NCI-H128 (cell line): ENCODE data around the gene AHNAK.
"Not testable (repeated sequence)": the region's sequence is repeated elsewhere in the genome, so short reads cannot be mapped to it uniquely, and the experiment has no call there.

ENCODE experiments used
- DNase-seq: peaks from one replicate; lab custom pipeline; 2025; ENCODE audit not compliant: unreplicated experiment; lab: John Stamatoyannopoulos, UW

Gene AHNAK, protein sequence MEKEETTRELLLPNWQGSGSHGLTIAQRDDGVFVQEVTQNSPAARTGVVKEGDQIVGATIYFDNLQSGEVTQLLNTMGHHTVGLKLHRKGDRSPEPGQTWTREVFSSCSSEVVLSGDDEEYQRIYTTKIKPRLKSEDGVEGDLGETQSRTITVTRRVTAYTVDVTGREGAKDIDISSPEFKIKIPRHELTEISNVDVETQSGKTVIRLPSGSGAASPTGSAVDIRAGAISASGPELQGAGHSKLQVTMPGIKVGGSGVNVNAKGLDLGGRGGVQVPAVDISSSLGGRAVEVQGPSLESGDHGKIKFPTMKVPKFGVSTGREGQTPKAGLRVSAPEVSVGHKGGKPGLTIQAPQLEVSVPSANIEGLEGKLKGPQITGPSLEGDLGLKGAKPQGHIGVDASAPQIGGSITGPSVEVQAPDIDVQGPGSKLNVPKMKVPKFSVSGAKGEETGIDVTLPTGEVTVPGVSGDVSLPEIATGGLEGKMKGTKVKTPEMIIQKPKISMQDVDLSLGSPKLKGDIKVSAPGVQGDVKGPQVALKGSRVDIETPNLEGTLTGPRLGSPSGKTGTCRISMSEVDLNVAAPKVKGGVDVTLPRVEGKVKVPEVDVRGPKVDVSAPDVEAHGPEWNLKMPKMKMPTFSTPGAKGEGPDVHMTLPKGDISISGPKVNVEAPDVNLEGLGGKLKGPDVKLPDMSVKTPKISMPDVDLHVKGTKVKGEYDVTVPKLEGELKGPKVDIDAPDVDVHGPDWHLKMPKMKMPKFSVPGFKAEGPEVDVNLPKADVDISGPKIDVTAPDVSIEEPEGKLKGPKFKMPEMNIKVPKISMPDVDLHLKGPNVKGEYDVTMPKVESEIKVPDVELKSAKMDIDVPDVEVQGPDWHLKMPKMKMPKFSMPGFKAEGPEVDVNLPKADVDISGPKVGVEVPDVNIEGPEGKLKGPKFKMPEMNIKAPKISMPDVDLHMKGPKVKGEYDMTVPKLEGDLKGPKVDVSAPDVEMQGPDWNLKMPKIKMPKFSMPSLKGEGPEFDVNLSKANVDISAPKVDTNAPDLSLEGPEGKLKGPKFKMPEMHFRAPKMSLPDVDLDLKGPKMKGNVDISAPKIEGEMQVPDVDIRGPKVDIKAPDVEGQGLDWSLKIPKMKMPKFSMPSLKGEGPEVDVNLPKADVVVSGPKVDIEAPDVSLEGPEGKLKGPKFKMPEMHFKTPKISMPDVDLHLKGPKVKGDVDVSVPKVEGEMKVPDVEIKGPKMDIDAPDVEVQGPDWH (N-terminal part only)

DNA sequence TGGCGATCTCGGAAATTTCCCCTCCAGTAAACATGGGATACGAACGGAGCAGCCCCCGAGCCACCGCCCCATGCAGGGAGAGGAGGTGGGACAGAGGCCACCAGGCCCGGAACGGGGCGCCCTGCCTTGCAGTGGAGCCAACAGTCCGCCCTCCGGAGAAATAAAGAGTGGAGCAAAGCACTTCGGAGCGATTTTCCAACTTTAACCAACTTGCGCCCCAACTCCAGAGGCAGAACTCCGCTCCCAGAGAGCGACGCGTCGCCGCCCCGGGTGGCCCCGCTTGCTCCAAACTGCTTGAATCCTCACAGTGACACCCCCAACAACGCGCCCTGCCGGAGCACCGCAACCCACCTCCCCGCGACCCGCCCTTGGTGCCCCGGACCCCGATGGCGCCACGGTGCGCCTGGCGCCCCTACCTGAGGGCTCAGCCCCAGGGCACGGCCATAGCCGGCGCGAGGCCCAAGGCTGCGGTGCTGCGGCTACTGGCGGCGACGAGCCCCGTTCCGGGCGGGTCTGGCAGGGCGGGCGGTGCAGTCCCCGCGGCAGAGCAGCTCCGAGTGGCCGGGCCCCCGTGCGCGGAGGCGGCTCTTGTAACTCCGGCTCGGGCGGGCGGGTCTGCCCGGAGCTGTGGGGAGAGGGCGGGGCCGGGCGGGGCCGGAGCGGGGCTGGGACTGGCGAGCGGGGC lies at the start of gene AHNAK:
TSS of gene AHNAK (minus strand) at position 563 of the 685 bp plus-strand sequence. CDS start 10,708 bp downstream, outside the sequence.
- DNase-seq: no peak

DNA sequence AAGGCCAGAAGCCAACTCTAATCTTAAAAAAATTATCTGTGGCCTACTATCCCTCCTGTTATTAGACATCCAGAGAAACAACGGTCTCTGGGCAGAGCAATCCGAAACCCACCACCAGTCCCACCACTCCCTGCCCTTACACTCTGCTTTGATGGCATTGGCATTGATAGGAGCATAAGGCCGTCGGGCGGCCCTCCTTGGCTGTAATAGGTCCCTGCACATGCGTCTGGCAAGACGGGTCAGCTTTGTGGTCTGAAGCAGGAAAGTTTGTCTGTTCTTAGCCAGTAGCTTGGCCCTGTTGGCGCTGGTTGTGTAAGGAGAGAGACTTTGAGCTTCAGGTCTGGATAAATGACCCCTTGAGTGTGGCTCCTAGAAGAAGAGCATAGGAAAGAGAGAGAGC lies 48.5 kb upstream of the AHNAK start:
- DNase-seq: no peak

DNA sequence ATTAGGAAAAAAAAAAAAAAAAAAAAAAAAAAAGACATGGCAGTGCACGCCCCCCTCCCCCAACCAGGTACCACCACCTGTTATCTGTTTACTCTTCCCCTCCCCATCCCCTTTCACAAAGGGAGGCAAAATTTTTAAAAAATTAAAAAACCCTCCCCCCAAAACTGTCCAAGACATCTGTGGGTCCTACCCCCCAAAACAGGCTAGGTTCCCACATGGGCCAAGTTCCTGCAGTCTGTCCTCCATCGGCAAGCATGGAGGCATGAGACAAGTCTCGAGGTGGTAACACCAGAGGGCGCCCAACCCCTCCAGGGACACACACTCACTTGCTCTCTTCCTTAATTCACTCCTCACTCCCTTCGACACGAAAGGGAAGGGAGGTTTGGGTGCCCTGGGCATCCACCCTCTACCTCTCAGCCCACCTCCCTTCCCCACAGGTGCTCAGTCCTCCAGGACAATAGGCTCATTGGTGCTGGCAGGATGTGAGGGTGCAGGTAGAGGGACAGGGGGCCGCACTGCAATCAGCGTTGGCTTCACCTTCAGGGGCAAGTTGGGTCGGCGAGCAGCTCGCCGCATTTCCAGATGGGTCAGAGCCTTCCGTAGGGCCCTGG lies 46.9 kb upstream of the AHNAK start:
- peak; percentile 23 for DNase-seq

DNA sequence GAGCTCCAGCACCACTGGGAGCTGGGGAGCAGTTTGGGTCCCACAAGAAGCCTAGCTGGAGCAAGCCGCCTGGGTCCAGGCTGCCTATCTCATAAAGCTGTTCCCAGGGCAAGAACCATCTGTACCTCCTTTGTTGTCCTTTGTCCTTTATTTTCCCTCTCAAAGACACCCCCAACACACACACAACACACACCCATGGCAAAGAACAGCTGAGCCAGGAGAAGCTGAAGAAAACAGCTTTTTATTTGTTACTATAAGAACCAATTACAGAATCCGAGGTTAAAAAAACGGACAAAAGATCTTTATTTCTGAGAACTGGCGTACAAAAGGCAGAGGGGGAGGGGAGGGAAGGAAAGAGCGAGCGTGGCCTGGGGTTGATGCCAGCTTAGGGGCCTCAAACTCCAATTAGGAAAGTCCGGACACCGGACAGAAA lies 46.4 kb upstream of the AHNAK start:
- no peak for DNase-seq

GRCh38 chr11:62592146-62592815 lies 45.7 kb upstream of the AHNAK start:
- DNase-seq: no peak

- DNase-seq: peak; percentile 98
Measured at GRCh38 chr11:62591448-62592145, 45.0 kb upstream of the AHNAK start, which contains the start of gene TUT1. Gene TUT1 (minus strand): TSS chr11:62591523. CDS start chr11:62591485, 38 bp downstream.

DNA sequence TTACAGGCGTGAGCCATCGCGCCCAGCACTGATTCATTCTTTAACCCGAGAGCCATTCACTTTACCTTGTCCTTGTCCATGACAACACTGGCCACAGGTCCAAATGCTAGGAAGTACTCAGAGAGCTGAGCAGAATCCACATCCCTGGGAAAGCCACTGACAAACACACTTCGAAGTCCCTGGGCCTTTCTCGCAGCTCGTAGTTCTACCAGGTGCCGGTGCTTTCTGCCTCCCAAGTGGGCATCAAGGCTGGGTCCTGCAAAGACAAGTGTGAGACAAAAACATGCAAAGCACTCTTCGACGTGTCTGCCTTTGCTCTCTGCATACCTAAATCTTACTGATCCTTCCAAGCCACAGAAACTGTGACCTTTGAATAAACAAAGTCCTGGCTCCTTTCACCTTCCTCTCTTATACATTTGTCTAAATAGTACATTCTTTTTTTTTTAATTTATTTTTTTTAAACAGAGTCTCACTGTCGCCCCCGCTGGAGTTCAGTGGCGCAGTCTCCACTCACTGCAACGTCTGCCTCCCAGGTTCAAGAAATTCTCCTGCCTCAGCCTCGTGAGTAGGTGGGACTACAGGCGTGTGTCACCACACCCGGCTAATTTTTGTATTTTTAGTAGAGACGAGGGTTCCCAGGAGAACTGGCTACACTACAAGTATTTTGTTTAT lies 42.5 kb upstream of the AHNAK start:
- no peak for DNase-seq

GRCh38 chr11:62585356-62585755 lies 38.8 kb upstream of the AHNAK start:
- DNase-seq: not testable (repeated sequence)

- DNase-seq: not testable (repeated sequence)
Measured at GRCh38 chr11:62581735-62582134, 35.1 kb upstream of the AHNAK start.

- DNase-seq: no peak
Measured at GRCh38 chr11:62580959-62581715, 34.5 kb upstream of the AHNAK start.

- no peak for DNase-seq
Measured at GRCh38 chr11:62579252-62579651, 32.6 kb upstream of the AHNAK start.

DNA sequence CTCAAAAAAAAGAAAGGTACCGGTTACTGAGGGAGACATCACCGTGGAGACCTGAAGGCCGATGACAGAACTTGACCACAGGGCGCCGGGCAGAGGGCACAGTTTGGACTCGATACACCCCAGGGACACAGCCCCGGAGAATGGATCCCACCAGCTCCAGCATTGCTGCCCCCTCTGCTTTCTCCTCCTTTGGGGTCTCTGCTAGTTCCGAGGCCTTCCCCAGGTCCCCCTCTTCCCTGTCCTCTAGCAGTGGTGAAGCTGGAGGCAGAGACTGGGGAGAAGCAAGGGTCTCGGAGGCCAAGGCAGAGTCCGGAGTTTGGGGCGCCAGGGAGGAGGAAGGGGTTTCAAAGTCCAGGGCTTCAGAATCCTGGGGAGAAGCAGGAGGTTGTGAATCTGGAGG lies 31.9 kb upstream of the AHNAK start:
- no peak for DNase-seq

GRCh38 chr11:62577046-62577714 lies 30.6 kb upstream of the AHNAK start:
- no peak for DNase-seq

- DNase-seq: no peak
Measured at GRCh38 chr11:62575837-62576236, 29.2 kb upstream of the AHNAK start.

DNA sequence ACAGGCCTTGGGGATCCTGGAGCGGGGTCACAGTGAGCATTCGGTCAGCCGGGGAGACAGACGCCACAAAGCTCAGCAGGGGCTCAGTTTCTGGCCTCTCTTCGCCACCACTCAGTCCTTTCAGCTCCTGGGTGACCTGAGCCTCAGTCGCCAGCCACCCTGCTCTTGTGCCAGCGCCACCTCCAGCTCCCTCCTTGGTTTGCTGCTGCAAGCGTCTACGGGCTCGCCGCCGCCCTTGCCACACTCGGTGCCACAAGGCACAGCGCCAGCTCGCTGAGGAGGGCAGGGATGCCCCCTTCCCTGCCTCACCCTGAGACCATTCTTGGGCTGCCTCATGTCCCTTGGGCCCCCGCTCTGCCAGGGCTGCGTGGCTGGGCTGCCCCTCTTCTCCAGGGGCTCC lies 28.6 kb upstream of the AHNAK start:
- no peak for DNase-seq

GRCh38 chr11:62574363-62575071 lies 27.9 kb upstream of the AHNAK start:
- DNase-seq: no peak
